Measurements from ENCODE around the gene NASP. TPM values are rescaled to one million over a fixed set of nuclear protein-coding genes. Genes with fewer than 3 reads are reported as not detected.
A peak's percentile ranks its signal among the peaks of the same experiment; 100 is the strongest.

The NASP gene
- total RNA-seq, 1 experiment from 2014 or later, result 514 TPM

DNA sequence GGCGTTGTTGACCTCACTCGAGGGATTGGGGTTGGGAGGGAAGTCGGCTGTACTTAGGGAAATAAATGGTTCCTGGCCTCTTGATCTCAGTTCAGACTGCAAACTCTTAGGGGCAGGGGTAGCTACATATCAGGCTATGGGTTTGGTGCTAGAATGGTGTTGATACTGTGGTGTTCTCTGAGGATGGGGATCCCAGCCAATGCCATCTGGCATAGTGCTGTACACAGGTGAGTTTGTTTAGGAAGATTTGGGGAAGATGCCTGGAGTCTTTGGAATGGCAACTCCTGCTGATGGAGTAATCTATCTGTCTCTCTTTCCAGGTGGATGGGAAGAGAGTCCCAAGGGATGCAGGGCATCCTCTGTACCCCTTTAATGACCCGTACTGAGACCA lies 14.3 kb upstream of the NASP start:
- H3K4ac ChIP-seq (ENCODE audit: low read depth, low read length), result no peak overlapping the region
- H3K18ac ChIP-seq (ENCODE audit: insufficient read length, low read depth, low read length), result no peak overlapping the region
- H2BK5ac ChIP-seq (ENCODE audit: insufficient read length, low read length), result no peak overlapping the region
- H3K79me2 ChIP-seq (ENCODE audit: insufficient read depth, low read length), result no peaks in the 10 kb centered on the region
- no peak overlapping the region for H3K4me2 ChIP-seq (ENCODE audit: insufficient read depth, insufficient read length, low read length)
- no CpG with 5 or more reads among the region's 4 CpGs for WGBS (ENCODE audit: extremely low coverage, insufficient read length, low lambda C conversion rate)
- no peak overlapping the region for H2BK120ac ChIP-seq (ENCODE audit: low read depth, low read length, poor library complexity, severe bottlenecking)
- no peak overlapping the region for H3K27ac ChIP-seq (ENCODE audit: insufficient read length, low read depth, low read length)
- H3K23me2 ChIP-seq (ENCODE audit: insufficient read length, low read depth, low read length, poor library complexity, severe bottlenecking), result no peaks in the 10 kb centered on the region
- H3K56ac ChIP-seq (ENCODE audit: insufficient read length, low read depth, low read length), result no peak overlapping the region
- H3T11ph ChIP-seq (ENCODE audit: low read length), result no peak overlapping the region
- H3K14ac ChIP-seq (ENCODE audit: insufficient read depth, low read length), result no peak overlapping the region
- Mint-ChIP-seq H3K27me3 (ENCODE audit: low read depth) (no peaks in the 10 kb centered on the region), H3K4me3 (no peak overlapping the region), H3K27ac (peak overlapping the region in 1 of 3 experiments; percentile 73; a peak in 2 of 7 replicates), H3K9me3 (no peaks in the 10 kb centered on the region), H3K36me3 (ENCODE audit: insufficient read depth in 1 of 3, low read depth in 3 of 3) (peaks cover 29 to 61% (median 41%) of the 10 kb centered on the region in 3 experiments; a peak in 6 of 7 replicates), H3K4me1 (peaks cover 22 to 23% of the 10 kb centered on the region in 2 experiments)
- no peaks in the 10 kb centered on the region for H4K20me1 ChIP-seq (ENCODE audit: control insufficient read depth, insufficient read depth, insufficient read length)
- no peak overlapping the region for H2BK12ac ChIP-seq (ENCODE audit: insufficient read length, low read depth, low read length)
- H3K27me3 ChIP-seq (ENCODE audit: insufficient read depth, low read length), result no peaks in the 10 kb centered on the region
- no peak overlapping the region for H2AFZ ChIP-seq (ENCODE audit: low read length)
- TF ChIP-seq, protein P1, sequence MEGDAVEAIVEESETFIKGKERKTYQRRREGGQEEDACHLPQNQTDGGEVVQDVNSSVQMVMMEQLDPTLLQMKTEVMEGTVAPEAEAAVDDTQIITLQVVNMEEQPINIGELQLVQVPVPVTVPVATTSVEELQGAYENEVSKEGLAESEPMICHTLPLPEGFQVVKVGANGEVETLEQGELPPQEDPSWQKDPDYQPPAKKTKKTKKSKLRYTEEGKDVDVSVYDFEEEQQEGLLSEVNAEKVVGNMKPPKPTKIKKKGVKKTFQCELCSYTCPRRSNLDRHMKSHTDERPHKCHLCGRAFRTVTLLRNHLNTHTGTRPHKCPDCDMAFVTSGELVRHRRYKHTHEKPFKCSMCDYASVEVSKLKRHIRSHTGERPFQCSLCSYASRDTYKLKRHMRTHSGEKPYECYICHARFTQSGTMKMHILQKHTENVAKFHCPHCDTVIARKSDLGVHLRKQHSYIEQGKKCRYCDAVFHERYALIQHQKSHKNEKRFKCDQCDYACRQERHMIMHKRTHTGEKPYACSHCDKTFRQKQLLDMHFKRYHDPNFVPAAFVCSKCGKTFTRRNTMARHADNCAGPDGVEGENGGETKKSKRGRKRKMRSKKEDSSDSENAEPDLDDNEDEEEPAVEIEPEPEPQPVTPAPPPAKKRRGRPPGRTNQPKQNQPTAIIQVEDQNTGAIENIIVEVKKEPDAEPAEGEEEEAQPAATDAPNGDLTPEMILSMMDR (conservative IDR thresholded peaks at IDR 0.05), result no peak
- H2AK5ac ChIP-seq (ENCODE audit: insufficient read length, low read length), result no peak overlapping the region
- no peaks in the 10 kb centered on the region for H3K9me3 ChIP-seq (ENCODE audit: control insufficient read depth, low read depth, low read length)
- no peak overlapping the region for H2BK20ac ChIP-seq (ENCODE audit: low read depth, low read length, poor library complexity, severe bottlenecking)
- no peak overlapping the region for H2BK15ac ChIP-seq (ENCODE audit: low read depth, low read length)
- no peak overlapping the region for H4K91ac ChIP-seq (ENCODE audit: insufficient read length, low read depth, low read length)
- H3K23ac ChIP-seq (ENCODE audit: insufficient read length, low read depth, low read length), result no peak overlapping the region
- no peak overlapping the region for H4K5ac ChIP-seq (ENCODE audit: insufficient read length, low read depth, low read length)
- no peaks in the 10 kb centered on the region for H3K79me1 ChIP-seq (ENCODE audit: insufficient read depth, low read depth, low read length, poor library complexity, severe bottlenecking)
- no peak overlapping the region for H4K8ac ChIP-seq (replicated peaks; ENCODE audit: insufficient read length, low read depth, low read length)
- H3K9ac ChIP-seq (ENCODE audit: extremely low read depth, insufficient read length, low read length), result no peak overlapping the region
- DNase-seq, result no peak
- H3K4me1 ChIP-seq (ENCODE audit: insufficient read depth, low read length), result 0 out of 2 replicates have a peak, but pooled peaks cover 2% of the 10 kb centered on the region

Measured in H9 (cell line).